Measurements from ENCODE around the gene TBC1D22B.

Gene TBC1D22B

DNA sequence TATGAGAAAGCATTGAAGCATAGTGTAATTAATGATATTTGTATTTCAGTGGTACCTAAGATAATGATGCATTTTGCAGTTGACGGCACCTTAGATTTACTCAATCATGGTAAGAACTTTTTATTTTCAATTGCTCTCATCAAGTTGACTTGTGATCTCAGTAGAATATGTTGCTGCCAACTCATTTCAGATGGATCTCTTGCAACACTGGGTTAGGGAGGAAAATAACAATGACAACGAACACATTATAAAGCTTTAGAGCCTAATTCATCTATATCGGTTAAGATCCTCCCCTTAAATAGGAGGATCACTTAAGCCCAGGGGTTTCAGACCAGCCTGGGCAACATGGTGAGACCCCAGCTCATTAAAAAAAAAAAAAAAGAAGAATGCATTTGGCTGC, 18.0 kb upstream of the TBC1D22B start:
- DNase-seq = no peak

DNA sequence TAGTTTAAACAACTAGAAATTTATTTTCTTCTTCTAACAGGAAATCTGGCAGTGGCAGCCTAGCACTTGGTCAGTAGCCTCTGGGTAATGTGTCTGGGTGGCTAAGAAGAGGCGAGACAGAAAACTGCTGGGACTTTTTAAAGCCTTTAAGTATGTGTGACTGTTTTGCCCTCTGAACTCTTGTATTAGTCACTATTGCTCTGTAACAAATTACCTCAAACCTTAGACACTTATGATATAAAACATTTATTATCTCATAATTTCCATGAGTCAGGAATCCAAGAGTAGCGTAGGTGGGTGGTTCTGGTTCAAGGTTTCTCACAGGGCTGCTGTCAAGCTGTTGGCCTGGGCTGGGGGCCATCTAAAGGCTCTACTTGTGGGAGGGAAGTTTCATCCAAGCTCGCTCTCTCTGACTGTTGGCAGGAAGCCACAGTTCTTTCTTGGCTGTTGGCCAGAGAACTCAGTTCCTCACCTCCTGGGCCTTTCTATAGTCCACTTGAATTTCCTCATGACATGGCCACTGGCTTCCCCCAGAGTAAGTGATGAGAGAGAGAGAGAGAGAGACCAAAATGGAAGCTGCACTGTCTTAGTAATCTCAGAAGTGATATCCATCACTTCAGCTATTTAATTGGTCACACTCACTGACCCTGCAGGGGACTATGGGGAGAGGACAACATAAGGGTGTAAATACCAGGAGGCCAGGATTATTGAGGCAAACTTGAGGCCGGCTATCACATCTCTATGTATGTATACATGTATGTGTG, 17.4 kb upstream of the TBC1D22B start:
- peak in 43 of 56 donors; percentile 2 to 77 (median 25) for DNase-seq

DNA sequence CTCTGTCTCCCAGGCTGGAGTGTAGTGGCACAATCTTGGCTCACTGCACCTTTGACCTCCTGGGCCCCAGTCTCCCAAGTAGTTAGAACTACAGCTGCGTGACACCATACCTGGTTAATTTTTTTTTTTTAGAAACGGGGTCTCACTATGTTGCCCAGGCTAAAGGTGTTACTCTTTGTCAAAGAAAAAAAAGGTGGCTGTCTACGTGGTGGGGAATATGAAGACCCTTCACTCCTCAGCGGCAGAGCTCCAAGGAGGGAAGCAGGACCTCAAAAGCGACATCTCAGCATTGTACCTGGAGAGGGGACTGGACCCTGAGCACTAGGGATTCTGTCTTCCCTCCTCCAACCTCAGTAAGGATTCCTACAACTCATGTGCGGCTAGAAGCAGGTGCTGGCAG, 16.4 kb upstream of the TBC1D22B start:
- no peak for DNase-seq

DNA sequence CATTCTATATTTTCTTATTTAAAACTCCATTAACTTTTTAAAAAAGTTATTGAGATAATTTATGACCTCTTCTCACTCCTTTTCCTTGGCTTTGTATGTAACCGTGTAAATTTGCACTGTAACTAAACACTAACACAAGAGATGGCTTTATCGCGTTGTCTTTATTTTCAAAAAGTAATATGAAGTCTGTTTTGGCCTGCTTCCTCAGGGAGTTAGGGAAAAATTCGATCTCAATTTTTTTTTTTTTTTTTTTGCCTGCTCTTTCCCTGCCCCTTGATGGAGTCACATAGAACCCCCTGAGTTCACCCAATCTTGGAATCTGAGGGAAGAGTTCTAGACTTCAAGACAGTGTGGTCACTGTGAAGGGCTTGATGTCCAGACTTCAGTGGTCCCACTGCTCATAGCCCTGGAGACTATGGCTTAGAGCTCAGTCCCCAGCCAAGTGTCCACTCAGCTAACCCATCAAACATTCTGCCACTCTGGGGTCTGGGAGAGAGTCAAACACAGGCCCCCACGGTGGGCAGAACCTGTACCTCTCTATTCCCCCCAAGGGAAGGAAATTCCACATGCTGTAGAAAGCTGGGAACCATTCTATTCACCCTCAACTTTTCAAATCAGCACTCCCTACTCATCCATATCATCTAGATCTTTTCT, 15.7 kb upstream of the TBC1D22B start:
- DNase-seq = no peak

DNA sequence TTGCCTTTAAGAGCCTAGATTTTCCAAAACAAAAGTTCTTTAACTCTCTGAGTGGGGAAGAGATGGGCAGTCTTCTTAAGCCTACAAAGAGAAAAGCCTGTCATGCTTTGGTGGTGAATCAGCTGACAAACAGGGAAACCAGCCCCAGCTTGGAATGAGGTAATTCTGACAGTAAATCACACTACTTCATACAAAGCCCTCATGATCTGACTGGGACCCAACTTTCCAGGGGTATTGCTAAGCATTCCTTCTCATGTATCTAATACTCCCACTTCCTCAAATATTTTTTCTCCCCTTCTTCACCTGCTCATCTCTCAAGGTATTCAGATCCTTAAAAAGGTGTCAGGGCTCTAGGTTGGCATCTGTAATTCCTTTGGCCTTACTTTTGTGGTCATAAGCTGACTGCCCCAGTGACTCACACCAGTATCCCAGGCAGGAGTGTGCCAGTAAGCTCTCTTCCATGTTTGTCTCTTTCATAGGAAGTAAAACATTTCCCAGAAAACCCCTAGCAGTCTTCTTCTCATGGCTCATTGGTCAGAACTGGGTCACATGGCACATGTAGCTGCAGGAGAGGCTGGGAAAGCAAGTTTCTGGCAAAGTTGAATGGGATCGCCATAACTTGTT, 15.0 kb upstream of the TBC1D22B start:
- DNase-seq = no peak

DNA sequence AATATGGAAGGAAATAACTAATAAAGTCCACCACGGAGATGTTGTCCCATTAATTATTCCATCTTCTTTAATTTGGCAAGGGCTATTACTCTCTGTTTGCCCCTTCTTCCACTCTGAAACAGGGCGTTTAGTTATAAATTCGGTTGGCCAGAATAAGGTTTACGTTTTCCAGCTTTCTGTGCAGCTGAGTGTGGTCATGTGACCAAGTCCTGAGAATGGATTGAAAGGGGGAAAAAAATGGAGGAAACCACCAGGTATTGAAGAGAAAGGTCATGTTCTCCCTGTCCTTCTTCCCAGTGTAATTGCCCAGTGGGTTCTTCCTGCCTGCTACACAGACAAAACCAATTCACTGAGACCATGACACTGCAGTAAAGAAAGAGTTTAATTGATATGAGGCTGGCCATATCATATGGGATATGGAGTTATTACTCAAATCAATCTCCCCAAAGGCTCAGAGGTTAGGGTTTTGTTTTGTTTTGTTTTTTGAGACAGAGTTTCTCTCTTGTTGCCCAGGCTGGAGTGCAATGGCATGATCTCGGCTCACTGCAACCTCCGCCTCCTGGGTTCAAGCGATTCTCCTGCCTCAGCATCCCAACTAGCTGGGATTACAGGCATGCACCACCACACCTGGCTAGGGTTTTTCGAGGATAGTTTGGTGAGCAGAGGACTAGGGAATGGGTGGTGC, 14.3 kb upstream of the TBC1D22B start:
- DNase-seq = no peak

DNA sequence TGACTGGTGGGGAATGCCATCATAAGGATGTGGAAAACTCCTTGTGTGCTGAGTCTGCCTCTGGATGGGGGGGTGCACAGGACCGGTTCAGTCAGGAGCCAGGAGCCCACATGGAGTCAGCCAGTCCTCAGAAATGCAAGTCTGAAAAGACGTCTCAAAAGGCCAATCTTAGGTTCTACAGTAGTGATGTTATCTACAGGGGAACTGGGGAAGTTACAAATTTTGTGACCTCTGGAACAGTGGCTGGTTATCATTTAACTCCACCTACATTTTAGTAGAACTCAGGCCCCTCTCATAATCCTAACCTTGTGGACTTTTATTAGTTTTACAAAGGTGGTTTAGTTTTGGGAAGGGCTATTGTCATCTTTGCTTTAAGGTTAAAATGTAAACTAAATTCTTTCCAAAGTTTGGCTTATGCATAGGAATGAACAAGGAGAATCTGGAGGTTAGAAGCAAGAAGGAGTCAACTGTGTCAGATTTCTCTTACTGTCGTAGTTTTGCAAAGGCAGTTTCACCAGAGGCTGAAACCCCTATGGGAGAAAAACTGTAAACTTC, 13.7 kb upstream of the TBC1D22B start:
- DNase-seq = no peak

DNA sequence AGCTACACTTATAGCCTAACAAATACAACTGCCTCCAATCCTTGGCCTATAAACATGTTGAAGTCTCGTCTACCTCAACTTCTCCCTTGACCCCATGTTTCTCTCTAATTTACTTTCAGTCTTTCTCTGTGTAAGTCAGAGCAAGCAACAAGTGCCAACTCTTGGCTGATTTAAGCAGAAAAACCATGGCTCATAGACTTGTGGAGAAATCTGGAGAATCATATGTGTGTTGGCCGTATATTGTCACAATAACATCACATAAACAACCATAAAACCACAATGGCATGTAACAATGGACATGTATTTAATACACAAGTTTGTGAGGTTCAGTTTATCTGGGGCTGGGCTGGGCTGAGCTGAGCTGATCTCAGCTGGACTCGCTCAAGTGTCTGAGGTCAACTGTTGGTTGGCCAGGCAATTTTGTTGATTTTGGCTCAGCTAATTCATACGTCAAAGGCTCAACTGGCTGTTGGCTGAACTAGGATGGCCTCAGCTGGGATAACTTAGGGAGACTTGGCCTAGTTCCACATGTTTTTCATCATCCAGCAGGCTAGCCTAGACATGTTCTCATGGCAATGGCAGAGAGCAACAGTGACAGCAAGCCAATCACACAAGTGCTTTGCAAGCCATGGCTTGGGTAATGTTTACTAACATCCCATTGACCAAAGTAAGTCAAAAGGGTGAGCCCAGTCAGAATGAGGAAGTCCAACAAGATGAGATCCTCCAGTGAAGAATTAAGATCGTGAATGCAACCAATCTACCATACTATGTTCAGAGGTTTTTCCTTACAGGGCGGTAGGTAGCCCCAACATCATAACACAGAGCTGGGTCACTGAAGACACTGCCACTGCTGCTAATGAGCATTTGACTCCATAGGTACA, 12.9 kb upstream of the TBC1D22B start:
- DNase-seq = peak in 25 of 56 donors; percentile 0 to 70 (median 13)

DNA sequence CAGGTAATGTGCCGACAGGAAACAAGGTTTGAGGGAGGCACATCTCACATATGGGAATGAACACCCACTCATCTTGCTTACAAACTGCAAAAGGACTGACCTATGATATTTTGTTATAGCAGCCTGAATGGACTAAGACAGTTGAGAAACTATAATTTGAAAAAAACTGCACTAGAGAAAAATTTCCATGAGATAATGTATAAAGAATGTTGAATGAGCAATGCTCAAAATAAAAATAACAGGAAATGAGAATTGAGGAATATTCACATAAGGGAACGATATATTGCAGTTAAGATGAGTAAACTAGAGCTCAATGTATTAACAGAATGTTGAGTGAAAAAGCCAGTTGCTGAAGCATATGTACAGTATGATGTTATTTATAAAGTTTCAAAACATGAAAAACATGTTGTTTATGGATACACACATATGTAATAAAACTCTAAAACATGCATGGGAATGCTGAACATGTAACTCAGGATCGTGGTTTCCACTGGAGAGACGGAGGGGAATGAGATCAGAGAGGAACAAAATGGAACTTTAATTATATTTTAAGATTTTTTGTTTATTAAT, 6.3 kb upstream of the TBC1D22B start:
- DNase-seq = no peak

DNA sequence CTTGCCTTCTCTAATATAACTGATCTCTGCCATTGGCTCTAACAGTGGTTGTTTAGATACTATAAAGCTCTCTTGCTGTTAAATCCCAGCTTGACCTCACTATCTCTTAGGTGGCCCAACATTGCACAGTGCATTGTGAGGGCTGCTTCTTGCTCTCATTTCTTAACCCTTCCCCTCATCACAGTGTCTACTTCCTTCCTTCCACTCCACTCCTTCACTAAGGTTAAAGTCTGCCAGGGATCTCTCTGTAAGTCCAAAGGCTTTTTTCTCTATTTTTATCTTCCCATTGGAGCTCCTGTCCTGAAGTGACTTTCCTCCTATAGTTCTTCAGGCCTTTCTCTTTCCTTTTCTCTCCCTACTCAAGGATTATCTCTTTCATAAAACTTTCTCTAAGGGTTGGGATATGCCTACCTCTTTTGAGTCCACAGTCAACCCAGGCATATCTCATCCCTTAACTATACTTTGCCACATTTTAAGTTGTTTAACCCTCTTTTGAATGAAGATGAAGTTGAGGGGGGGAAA, 4.0 kb upstream of the TBC1D22B start:
- DNase-seq = no peak

DNA sequence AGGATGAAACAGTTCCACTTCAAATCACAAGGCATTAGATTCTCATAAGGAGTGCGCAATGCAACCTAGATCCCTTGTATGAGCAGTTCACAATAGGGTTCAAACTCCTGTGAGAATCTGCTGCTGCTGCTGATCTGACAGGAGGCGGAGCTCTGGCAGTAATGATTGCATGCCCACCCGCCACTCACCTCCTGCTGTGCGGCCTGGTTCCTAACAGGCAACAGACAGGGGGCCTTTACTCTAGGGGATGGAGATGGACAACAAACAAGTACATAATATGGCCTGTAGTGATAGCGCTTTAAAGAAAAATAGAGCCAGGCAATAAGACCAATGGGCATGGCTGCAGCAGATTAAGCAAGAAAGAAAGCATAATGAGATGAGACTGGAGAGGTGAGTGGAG, 2.7 kb upstream of the TBC1D22B start:
- no peak for DNase-seq

DNA sequence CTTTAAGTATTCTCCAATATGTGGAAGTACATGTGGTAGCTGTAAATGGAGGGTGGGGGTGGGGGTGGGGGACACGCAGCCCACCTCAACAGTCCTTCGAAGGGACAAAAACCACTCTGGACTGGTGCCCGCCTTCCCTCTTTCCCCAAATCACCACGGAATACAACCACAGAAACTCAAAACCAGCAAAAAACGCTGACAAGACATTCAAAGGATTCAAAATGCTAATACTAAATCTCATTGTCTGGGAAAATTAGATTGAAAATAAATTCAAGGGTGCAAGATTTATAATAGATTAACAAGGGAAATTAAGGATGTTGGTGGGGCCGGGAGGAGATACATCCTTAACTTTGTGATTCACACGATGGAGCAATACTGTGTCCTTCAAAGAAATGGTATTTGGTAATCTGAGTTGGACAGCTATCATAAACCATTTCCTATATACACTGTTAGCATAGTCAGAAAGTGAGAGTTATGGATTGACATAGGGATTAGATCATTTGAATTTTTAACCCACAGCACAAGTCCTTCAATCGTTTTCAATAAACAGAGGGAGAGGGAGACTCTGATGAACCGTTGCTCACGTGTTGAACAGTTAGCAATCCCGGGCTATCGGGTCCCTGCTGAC, 766 bp upstream of the TBC1D22B start:
- no peak for DNase-seq

DNA sequence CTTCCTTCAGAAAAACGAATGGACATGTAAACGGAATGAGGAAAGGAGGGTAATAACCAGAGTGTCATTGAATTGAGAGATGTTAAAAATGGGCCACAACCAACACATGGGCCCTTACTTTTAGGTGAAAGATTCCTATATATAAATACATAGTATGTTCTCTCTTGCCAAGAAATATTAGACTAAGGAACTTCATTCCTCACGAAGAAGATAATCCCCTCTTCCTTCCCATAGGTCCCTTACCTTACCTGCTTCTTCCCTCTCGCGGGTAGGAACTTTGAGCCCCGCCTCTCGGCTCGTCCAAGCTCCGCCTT, 295 bp upstream of the TBC1D22B start:
- no peak for DNase-seq

DNA sequence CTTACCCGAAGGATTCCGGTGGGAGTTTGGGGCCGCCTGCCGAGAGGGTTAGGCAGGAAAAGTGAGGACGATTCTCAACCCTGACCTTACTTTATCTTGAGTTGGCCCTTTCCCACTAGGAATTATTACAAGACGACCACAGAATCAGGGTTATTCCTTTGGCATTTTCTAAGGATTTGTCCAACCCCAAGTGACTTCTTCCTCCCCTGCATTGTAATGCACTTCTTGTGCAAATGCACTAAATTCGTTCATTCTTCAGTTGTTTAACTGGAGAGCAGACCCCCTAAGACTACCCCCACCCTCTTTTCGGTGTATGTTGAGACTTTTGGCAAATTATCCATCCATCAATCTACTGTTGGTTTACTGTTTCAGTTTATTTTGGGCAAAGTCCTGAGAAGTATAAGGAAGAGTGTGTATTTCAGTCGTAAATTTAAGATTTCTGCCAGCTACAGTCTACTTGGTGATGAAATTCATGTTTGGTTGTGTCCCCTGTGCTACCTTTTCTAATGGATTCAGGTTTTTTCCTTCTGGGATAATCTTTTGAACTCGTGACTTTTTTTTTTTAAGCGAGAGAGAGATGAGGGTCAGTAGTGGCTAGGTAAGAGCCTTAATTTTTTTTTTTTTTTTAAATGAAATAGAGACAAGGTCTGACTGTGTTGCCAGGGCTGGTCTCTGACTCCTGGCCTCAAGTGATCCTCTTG, 983 bp downstream of the TBC1D22B start:
- DNase-seq = no peak

DNA sequence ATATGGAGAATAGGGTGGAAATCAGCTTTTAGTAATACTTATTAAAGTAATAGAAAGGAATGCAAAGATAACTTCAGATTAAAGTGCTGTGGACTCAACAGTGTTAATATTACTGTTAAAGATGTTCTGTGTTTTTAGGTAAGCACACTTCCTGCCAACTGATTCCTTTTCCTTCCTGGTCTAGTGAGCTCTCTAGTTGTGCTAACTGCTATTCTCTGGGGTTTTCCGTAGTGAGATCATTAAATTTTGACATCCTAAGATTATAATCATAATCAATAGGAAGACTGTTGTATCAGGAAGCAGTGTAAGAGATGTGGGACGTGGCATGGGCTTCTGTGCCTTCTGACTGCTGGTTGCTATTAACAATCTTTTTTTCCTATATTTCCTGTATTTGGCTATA, 1.6 kb downstream of the TBC1D22B start:
- no peak for DNase-seq

DNA sequence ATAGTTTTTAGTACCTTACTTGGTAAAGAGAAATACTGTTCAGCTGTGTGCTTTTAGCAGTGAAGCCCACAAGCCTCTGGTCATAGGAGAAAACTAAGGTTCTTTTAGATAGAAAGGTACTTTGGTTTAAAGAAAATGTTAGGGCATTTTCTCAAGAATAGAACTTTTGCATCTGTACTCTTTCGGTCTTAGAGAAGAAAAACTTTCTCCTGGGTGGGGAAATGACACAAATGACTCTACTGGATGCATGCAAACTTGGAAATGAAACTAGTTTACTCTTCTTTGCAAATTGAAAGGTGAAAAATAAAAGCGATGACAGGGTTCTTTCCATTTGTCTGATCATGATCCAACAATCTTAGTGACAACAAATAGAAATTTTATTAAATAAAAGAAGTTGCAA, 2.5 kb downstream of the TBC1D22B start:
- DNase-seq = no peak

DNA sequence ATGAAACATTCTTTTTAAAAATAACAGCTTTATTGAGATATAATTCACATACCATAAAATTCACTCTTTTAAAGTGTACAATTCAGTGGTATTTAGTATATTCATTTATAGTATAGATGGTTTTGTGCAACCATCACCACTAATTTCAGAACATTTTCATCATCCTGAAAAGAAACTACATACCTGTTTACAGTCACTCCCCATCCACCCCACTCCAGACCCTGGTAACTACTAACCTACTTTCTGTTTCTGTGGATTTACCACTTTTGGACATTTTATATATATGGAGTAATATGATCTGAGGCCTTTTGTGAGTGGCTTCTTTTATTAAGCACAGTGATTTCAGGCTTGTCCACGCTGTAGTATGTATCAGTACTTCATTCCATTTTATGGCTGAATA, 2.9 kb downstream of the TBC1D22B start:
- DNase-seq = no peak

DNA sequence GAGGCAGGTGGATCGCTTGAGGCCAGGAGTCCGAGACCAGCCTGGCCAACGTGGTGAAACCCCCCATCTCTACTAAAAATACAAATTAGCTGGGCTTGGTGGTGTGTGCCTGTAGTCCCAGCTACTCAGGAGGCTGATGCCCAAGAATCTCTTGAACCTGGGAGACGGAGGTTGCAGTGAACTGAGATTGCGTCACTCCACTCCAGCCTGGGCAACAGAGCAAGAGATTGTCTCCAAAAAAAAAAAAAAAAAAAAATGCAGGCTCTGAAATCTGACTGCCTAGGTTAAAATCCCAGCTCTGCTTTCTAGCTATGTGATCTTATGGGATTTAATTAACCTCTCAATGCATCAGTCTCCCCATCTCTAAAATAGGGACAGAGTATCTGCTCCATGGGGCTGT, 3.6 kb downstream of the TBC1D22B start:
- no peak for DNase-seq

DNA sequence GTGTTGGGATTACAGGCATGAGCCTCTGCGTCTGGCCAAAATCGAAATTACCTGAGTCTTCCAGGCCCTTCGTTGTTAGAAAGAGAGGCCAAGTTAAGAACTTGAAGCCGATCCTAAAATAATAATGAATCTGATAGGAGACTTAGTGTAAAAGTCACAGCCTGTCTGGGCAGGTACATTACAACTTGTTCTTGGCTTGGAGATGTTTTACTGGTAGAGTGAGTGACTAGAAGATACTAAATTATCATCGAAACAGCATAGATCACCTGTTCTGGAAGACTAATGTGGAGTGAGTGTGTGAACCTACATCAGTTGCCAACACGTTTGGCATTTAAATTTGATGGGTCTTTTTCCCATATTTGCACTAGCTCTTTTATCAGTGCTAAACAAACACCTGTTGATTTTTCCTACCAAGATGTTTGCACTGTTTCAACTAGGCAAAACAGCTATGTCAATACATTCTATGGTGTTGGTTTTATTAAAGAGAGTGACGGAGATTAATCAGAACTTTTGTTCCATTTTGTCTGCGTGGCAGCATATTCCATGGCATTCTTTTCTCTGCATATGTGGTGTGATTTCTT, 5.0 kb downstream of the TBC1D22B start:
- no peak for DNase-seq
